Neural progenitor cell (in vitro differentiated cells): ENCODE results near the gene KIF26A. TPM values are rescaled to one million over a fixed set of nuclear protein-coding genes. Genes with fewer than 3 reads are reported as not detected.

ENCODE experiments used
- DNase-seq: peaks from one replicate; pipeline ENCODE4 v3.0.0-alpha.2; 2016; ENCODE audit warnings: low spot score
- H2AFZ ChIP-seq: fragments of 200-600 bp; sonication (generic); replicated peaks from 2 replicates; pipeline ENCODE4 v1.6.1; 2016; ENCODE audit warnings: antibody characterized with exemption
- H3F3A ChIP-seq: fragments of 200-600 bp; sonication (generic); 2 replicates; pipeline ENCODE4 v1.6.1; 2016; ENCODE audit warnings: antibody characterized with exemption, low read depth
- H3K27ac ChIP-seq: fragments of 200-600 bp; sonication (generic); 2 replicates; pipeline ENCODE4 v1.5.1; 2016; ENCODE audit warnings: mild to moderate bottlenecking
- H3K27me3 ChIP-seq: fragments of 200-600 bp; sonication (generic); 2 replicates; pipeline ENCODE4 v1.6.1; 2016; ENCODE audit warnings: mild to moderate bottlenecking, moderate library complexity
- H3K36me3 ChIP-seq: fragments of 200-600 bp; sonication (generic); 2 replicates; pipeline ENCODE4 v1.5.1; 2016
- H3K4me1 ChIP-seq: fragments of 200-600 bp; sonication (generic); 2 replicates; pipeline ENCODE4 v1.6.1; 2016; ENCODE audit warnings: mixed run types
- H3K4me2 ChIP-seq: fragments of 200-600 bp; sonication (generic); 2 replicates; pipeline ENCODE4 v1.6.1; 2016
- H3K4me3 ChIP-seq: fragments of 200-600 bp; sonication (generic); 2 replicates; pipeline ENCODE4 v1.5.1; 2016
- H3K79me2 ChIP-seq: fragments of 200-600 bp; sonication (generic); 2 replicates; pipeline ENCODE4 v1.6.1; 2016; ENCODE audit warnings: low read depth
- H3K9ac ChIP-seq: fragments of 200-600 bp; sonication (generic); 2 replicates; pipeline ENCODE4 v1.6.1; 2016
- H3K9me3 ChIP-seq: fragments of 200-600 bp; sonication (generic); 2 replicates; pipeline ENCODE4 v1.5.1; 2016; ENCODE audit warnings: low read depth
- H4K20me1 ChIP-seq: fragments of 200-600 bp; sonication (generic); 2 replicates; pipeline ENCODE4 v1.6.1; 2016; ENCODE audit warnings: low read depth
- H3K27ac Mint-ChIP-seq: 3 replicates; pipeline ENCODE4 v1.8.0; 2021; ENCODE audit warnings: mixed read lengths
- H3K27me3 Mint-ChIP-seq: 2 replicates; pipeline ENCODE4 v1.8.0; 2022; ENCODE audit warnings: low read depth, mild to moderate bottlenecking, inconsistent platforms, moderate library complexity, mixed read lengths; ENCODE audit not compliant: insufficient read depth
- H3K36me3 Mint-ChIP-seq: 3 replicates; pipeline ENCODE4 v1.8.0; 2021; ENCODE audit warnings: mixed read lengths
- H3K4me1 Mint-ChIP-seq: 3 replicates; pipeline ENCODE4 v1.8.0; 2021; ENCODE audit warnings: mixed read lengths
- H3K4me3 Mint-ChIP-seq: 3 replicates; pipeline ENCODE4 v1.8.0; 2021; ENCODE audit warnings: mild to moderate bottlenecking, moderate library complexity, mixed read lengths
- H3K9me3 Mint-ChIP-seq: 3 replicates; pipeline ENCODE4 v1.8.0; 2020; ENCODE audit warnings: mixed read lengths
- CTCF ChIP-seq: fragments of 200-600 bp; sonication (generic); IDR thresholded peaks from 2 replicates; pipeline ENCODE4 v1.5.1; 2017; ENCODE audit warnings: antibody characterized with exemption, mild to moderate bottlenecking
- EZH2 ChIP-seq: fragments of 200-600 bp; sonication (generic); IDR thresholded peaks from 2 replicates; pipeline ENCODE4 v1.6.1; 2017; ENCODE audit warnings: antibody characterized with exemption, mild to moderate bottlenecking, moderate library complexity
- EZH2phosphoT487 ChIP-seq: fragments of 200-600 bp; sonication (generic); IDR thresholded peaks from 2 replicates; pipeline ENCODE4 v1.6.1; 2017; ENCODE audit warnings: antibody characterized with exemption
- total RNA-seq: library from RNA; depleted of rRNA; stranded (reverse); fragments of >200 nt; gene quantifications from 2 replicates; pipeline ENCODE4 v1.2.3, GENCODE V29; 2015; ENCODE audit warnings: low replicate concordance

KIF26A gene
- total RNA-seq, 1 donor from 2014 or later = 6.1 TPM

DNA sequence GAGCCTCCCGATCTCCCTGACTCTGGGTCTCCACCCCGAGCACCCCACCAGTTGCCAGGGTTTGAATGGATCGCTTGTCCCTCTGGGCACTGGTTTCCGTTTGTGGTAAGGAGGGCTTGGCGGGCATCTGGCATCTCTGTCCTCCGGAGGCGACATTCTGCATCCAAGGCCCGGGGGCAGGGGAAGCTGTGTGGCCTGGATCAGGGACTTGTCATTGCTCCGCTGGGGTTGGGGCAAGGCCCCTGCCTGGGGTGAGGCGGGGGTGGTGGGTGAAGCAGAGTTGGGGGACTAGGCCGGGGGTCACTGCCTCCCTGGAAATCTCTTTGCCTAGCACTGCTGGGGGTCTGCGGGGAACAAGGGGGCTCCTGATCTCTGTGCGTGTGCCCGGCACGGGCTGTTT is 30.2 kb downstream of the KIF26A start:
- Mint-ChIP-seq H3K27ac (no peak overlapping the region), H3K4me1 (peaks cover 16% of the 10 kb centered on the region), H3K9me3 (no peaks in the 10 kb centered on the region), H3K36me3 (no peaks in the 10 kb centered on the region), H3K4me3 (no peak overlapping the region), H3K27me3 (no peaks in the 10 kb centered on the region)
- Histone ChIP-seq H3F3A (peaks cover 3% of the 10 kb centered on the region), H3K4me3 (no peak overlapping the region), H3K4me2 (no peak overlapping the region), H3K9ac (no peak overlapping the region), H3K27me3 (no peaks in the 10 kb centered on the region), H4K20me1 (peaks cover 32% of the 10 kb centered on the region), H3K27ac (no peak overlapping the region), H3K9me3 (no peaks in the 10 kb centered on the region), H2AFZ (no peak overlapping the region), H3K79me2 (peaks cover 4% of the 10 kb centered on the region), H3K4me1 (peaks cover 28% of the 10 kb centered on the region), H3K36me3 (no peaks in the 10 kb centered on the region)
- DNase-seq = no peak
- TF ChIP-seq CTCF = no peak

DNA sequence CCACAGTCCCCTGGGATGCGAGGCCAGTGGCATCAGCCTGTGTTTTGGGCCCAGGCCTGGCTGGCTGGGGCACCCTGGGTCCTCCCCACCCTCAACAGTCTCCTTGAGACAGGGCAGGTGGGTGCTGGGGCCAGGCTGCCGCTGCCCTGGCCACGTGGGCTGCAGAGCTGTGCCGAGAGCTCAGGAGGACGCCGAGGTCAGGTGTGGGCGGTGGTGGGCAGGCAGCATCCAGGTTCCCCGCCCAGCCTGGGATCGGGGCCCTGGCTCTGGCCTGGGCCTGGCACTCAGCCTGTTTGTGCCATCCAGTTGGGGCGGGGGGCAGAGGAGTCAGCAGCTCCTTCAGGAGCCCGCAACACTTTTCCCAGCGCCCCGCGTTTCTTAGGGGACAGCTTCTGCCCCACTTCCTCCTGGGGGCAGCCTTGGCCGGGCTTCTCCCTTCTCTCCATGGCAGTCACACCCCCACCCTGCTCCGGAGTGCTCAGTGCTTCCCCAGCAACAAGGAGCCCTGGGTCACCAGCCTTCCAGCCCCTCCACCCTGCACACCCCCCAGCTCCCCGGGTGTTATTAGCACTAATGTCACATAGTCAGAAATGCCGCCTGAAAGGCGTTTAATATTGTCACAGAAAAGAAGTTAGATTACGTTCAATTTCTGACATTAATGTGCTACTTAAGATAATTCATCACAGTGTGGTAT is 30.8 kb downstream of the KIF26A start:
- Histone ChIP-seq H3K4me1 (peaks cover 28% of the 10 kb centered on the region), H2AFZ (no peak overlapping the region), H3K27me3 (no peaks in the 10 kb centered on the region), H3K4me2 (no peak overlapping the region), H3K27ac (no peak overlapping the region), H3K9me3 (no peaks in the 10 kb centered on the region), H3F3A (peaks cover 3% of the 10 kb centered on the region), H4K20me1 (peaks cover 32% of the 10 kb centered on the region), H3K9ac (no peak overlapping the region), H3K79me2 (peaks cover 4% of the 10 kb centered on the region), H3K36me3 (no peaks in the 10 kb centered on the region), H3K4me3 (no peak overlapping the region)
- no peaks in the 10 kb centered on the region for H3K36me3 Mint-ChIP-seq
- no peaks in the 10 kb centered on the region for H3K27me3 Mint-ChIP-seq
- DNase-seq = peak; percentile 24
- no peaks in the 10 kb centered on the region for H3K9me3 Mint-ChIP-seq
- no peak overlapping the region for H3K27ac Mint-ChIP-seq
- TF ChIP-seq CTCF = no peak
- no peak for TF ChIP-seq EZH2
- no peak for TF ChIP-seq EZH2phosphoT487
- H3K4me1 Mint-ChIP-seq = peaks cover 16% of the 10 kb centered on the region
- no peak overlapping the region for H3K4me3 Mint-ChIP-seq

DNA sequence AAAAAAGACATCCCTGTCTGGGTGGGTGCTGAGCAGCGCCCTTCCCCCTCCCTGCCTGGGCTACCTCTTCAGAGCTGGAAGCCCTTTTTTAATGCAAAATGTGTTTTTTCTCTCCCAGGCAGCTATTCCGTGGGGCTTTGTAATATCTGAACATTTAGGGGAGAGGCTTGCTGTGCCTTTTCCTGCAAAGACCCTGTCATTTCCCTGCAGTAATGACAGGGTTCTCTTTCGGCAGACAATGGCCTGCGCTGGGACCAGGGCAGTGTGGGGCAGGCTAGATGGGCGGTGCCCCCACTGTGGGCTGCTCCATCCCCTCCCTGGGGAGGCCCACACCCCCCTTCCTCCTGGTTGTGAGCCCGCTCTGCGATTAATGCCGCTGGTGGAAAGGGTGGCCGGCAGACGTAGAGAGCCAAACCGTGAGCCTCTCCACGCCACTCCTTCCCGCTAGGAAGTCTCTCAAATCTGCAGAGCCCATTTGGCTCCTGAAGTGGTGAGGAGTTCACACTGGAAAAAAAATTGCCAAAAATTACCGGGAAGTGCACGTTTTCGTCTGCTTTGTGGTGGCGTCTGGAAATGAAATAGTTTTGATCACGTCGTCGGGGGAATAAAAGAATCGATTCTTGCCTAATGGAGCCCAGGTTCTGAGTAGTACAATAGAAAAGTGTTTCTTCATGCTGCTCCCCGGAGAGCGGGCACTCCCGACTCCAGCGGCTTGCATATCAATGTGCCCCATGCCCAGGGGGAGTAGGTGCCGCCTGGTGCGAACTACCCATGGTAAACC is 31.5 kb downstream of the KIF26A start:
- no peaks in the 10 kb centered on the region for H3K9me3 ChIP-seq
- no peak overlapping the region for H3K9ac ChIP-seq
- TF ChIP-seq EZH2 = no peak
- no peak for TF ChIP-seq EZH2phosphoT487
- TF ChIP-seq CTCF = no peak
- H3K27me3 Mint-ChIP-seq = no peaks in the 10 kb centered on the region
- no peaks in the 10 kb centered on the region for H3K36me3 Mint-ChIP-seq
- H3F3A ChIP-seq = peaks cover under 1% of the 10 kb centered on the region
- H3K9me3 Mint-ChIP-seq = no peaks in the 10 kb centered on the region
- H2AFZ ChIP-seq = no peak overlapping the region
- H4K20me1 ChIP-seq = peaks cover 32% of the 10 kb centered on the region
- H3K4me3 Mint-ChIP-seq = no peak overlapping the region
- no peaks in the 10 kb centered on the region for H3K27me3 ChIP-seq
- H3K36me3 ChIP-seq = no peaks in the 10 kb centered on the region
- H3K4me1 Mint-ChIP-seq = peaks cover 16% of the 10 kb centered on the region
- H3K4me2 ChIP-seq = no peak overlapping the region
- H3K27ac ChIP-seq = no peak overlapping the region
- no peak overlapping the region for H3K4me3 ChIP-seq
- H3K4me1 ChIP-seq = peaks cover 28% of the 10 kb centered on the region
- H3K79me2 ChIP-seq = peaks cover 2% of the 10 kb centered on the region
- H3K27ac Mint-ChIP-seq = peak overlapping the region; percentile 11
- peak; percentile 15 for DNase-seq
